Measurements from ENCODE around the gene MTX1. TPM values are rescaled to one million over a fixed set of nuclear protein-coding genes. Genes with fewer than 3 reads are reported as not detected.
"Not testable (repeated sequence)": the region's sequence is repeated elsewhere in the genome, so short reads cannot be mapped to it uniquely, and the experiment has no call there.

MTX1 gene
- total RNA-seq, 1 experiment from 2014 or later, result 69.1 TPM

DNA sequence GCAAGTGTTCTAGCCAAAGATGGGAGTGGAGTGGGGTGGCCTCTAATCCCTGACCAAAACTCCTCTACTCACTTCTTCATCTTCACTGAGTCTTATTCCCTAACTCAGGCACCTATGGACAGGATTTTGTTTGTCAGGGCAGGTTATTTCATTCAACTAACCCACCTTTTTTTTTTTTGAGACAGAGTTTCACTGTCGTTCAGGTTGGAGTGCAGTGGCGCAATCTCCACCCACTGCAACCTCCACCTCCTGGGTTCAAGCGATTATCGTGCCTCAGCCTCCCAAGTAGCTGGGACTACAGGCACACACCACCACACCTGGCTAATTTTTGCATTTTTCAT is 40.4 kb upstream of the MTX1 start:
- intact Hi-C loops (cut with micrococcal nuclease), result loop anchor here (5.0 kb wide), 1 partner anchor 56 kb away; no protein-coding TSS in a partner anchor

DNA sequence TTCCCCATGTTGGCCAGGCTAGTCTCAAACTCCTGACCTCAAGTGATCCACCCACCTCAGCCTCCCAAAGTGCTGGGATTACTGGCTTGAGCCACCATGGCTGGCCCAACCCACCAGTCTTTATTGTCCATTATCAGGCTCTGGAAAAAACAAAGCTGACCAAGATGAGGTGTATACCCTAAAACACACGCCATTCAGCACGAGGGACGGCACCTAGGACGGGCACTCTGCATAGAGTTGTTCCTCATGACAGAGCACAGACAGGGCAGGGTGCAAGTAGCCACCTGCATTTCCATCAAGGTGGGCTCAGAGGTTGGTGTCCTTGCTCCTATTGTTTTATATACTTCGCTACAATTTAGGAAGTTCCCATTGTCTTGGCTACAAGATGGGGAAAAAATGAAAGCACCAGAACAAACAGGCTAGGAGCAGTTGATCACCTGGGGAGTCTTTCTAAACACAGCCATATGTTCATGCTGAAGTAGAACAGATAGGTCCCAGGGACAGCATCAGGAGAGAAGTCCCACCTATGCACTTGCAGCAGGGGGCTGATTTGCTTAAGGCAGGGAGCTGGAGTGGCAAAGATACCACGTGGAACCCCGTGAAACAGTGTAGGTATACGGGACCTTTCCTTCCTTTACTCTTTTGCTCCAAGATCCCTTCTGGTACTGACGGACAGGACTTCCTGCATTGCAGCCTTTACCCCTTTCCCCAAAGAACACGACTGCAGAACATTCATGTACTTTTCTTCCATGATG is 39.9 kb upstream of the MTX1 start:
- Histone ChIP-seq H3K9me2 (ENCODE audit: insufficient read depth) (no peaks in the 10 kb centered on the region), H3K9me3 (ENCODE audit: control insufficient read depth in 1 of 2, insufficient read depth in 1 of 2, low read depth in 1 of 2, low read length in 2 of 2) (no peaks in the 10 kb centered on the region), H3K27me3 (ENCODE audit: insufficient read depth, low read length) (no peaks in the 10 kb centered on the region), H3K27ac (ENCODE audit: low read depth, low read length) (no peak overlapping the region), H2AFZ (ENCODE audit: low read depth, low read length, poor library complexity, severe bottlenecking) (no peak overlapping the region), H3K4me3 (replicated peaks in 1 of 2; ENCODE audit: low read depth in 1 of 2, low read length in 2 of 2) (no peak overlapping the region), H3K4me1 (ENCODE audit: control insufficient read depth in 1 of 2, insufficient read depth in 2 of 2, low read length in 2 of 2) (peaks cover 9 to 23% of the 10 kb centered on the region in 2 experiments; a peak in 2 of 4 replicates), H3K4me2 (ENCODE audit: low read length) (no peak overlapping the region; the same call in 1 of the 2 replicates), H3K9ac (ENCODE audit: low read length) (no peak overlapping the region), H4K20me1 (ENCODE audit: insufficient read depth) (no peaks in the 10 kb centered on the region), H3K79me2 (ENCODE audit: insufficient read depth, low read length) (peaks cover 25% of the 10 kb centered on the region), H3K36me3 (ENCODE audit: control insufficient read depth in 1 of 2, insufficient read depth in 2 of 2, low read length in 2 of 2) (peaks cover 2 to 7% of the 10 kb centered on the region in 2 experiments; a peak in 3 of 4 replicates)
- DNase-seq (ENCODE audit: low read depth, low spot score) (no peak), ATAC-seq (no peak)
- no TSS peak for BruUV-seq (replicated peaks)
- intact Hi-C loops (cut with micrococcal nuclease), result loop anchor here (5.0 kb wide), 1 partner anchor 56 kb away; no protein-coding TSS in a partner anchor
- POLR2A ChIA-PET, result interaction anchor here (0.6 to 1.5 kb wide), 3 partner anchors 17 to 84 kb away, joined by 4 to 7 read pairs (median 7); no protein-coding TSS in a partner anchor
- CTCF ChIA-PET, result interaction anchor here (0.6 to 3.6 kb wide), 17 partner anchors 10 to 124 kb away, joined by 3 to 163 read pairs (median 7); partner anchors contain the start of genes DPM3, EFNA3, EFNA4 and THBS3
- RAD21 ChIA-PET (ENCODE audit: low non-redundant PET in 1 of 2, low total read pairs in 2 of 2, uncharacterized antibody in 2 of 2, unreplicated experiment in 2 of 2), result interaction anchor here (0.7 to 1.7 kb wide), 6 partner anchors 32 to 83 kb away, joined by 3 to 35 read pairs (median 7); no protein-coding TSS in a partner anchor
- TF ChIP-seq SP1 (IDR thresholded peaks at IDR 0.05; ENCODE audit: low read depth) (no peak), FOSL1 (IDR thresholded peaks at IDR 0.05; ENCODE audit: low read depth) (no peak), EZH2 (IDR thresholded peaks at IDR 0.05) (no peak), ELF1 (IDR thresholded peaks at IDR 0.05; ENCODE audit: borderline replicate concordance, low read depth) (no peak), REST (IDR thresholded peaks at IDR 0.05; ENCODE audit: low read depth) (no peak), CEBPB (IDR thresholded peaks at IDR 0.05; ENCODE audit: low read depth) (no peak), YY1 (IDR thresholded peaks at IDR 0.05; ENCODE audit: extremely low read depth, insufficient replicate concordance, low read depth, low read length) (no peak), SIN3A (IDR thresholded peaks at IDR 0.05; ENCODE audit: low read depth) (no peak), EGR1 (IDR thresholded peaks at IDR 0.05; ENCODE audit: low read depth) (no peak), JUND (IDR thresholded peaks at IDR 0.05) (no peak), CBX3 (IDR thresholded peaks at IDR 0.05; ENCODE audit: low read depth) (no peak), ZFX (IDR thresholded peaks at IDR 0.05) (no peak)
- TF ChIP-seq, protein P1, sequence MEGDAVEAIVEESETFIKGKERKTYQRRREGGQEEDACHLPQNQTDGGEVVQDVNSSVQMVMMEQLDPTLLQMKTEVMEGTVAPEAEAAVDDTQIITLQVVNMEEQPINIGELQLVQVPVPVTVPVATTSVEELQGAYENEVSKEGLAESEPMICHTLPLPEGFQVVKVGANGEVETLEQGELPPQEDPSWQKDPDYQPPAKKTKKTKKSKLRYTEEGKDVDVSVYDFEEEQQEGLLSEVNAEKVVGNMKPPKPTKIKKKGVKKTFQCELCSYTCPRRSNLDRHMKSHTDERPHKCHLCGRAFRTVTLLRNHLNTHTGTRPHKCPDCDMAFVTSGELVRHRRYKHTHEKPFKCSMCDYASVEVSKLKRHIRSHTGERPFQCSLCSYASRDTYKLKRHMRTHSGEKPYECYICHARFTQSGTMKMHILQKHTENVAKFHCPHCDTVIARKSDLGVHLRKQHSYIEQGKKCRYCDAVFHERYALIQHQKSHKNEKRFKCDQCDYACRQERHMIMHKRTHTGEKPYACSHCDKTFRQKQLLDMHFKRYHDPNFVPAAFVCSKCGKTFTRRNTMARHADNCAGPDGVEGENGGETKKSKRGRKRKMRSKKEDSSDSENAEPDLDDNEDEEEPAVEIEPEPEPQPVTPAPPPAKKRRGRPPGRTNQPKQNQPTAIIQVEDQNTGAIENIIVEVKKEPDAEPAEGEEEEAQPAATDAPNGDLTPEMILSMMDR (IDR thresholded peaks at IDR 0.05 in 2 of 3, conservative IDR thresholded peaks at IDR 0.05 in 1 of 3; ENCODE audit: borderline replicate concordance in 1 of 3, insufficient read depth in 1 of 3, low read depth in 2 of 3, low read length in 2 of 3), result no peak

More for the DNA sequence above, 40.4 kb upstream of the MTX1 start:
- peaks cover 9 to 19% of the 10 kb centered on the region in 2 experiments; a peak in 2 of 4 replicates for H3K4me1 ChIP-seq (ENCODE audit: control insufficient read depth in 1 of 2, insufficient read depth in 2 of 2, low read length in 2 of 2)
- DNase-seq (ENCODE audit: low read depth, low spot score); ATAC-seq; H2AFZ ChIP-seq (ENCODE audit: low read depth, low read length, poor library complexity, severe bottlenecking); H3K27ac ChIP-seq (ENCODE audit: low read depth, low read length); H4K20me1 ChIP-seq (ENCODE audit: insufficient read depth); H3K27me3 ChIP-seq (ENCODE audit: insufficient read depth, low read length); H3K36me3 ChIP-seq (ENCODE audit: control insufficient read depth in 1 of 2, insufficient read depth in 2 of 2, low read length in 2 of 2); H3K9me2 ChIP-seq (ENCODE audit: insufficient read depth); H3K9me3 ChIP-seq (ENCODE audit: control insufficient read depth in 1 of 2, insufficient read depth in 1 of 2, low read depth in 1 of 2, low read length in 2 of 2); BruUV-seq (replicated peaks): not testable (repeated sequence)
- POLR2A ChIA-PET, result interaction anchor here (1.5 kb wide), 2 partner anchors 77 to 83 kb away, joined by 7 read pairs; no protein-coding TSS in a partner anchor
- peak overlapping the region; percentile 94 for H3K4me2 ChIP-seq (ENCODE audit: low read length)
- peak overlapping the region in 1 of 2 experiments; percentile 59; a peak in 2 of 4 replicates for H3K4me3 ChIP-seq (replicated peaks in 1 of 2; ENCODE audit: low read depth in 1 of 2, low read length in 2 of 2)
- peaks cover 25% of the 10 kb centered on the region for H3K79me2 ChIP-seq (ENCODE audit: insufficient read depth, low read length)
- 0 out of 2 replicates have a peak overlapping the region, but pooled peaks have one; percentile 50 for H3K9ac ChIP-seq (ENCODE audit: low read length)
- CTCF ChIA-PET, result interaction anchor here (0.6 to 3.1 kb wide), 21 partner anchors 9 to 123 kb away, joined by 3 to 163 read pairs (median 4); partner anchors contain the start of genes DPM3, EFNA3, EFNA4 and SLC50A1
- RAD21 ChIA-PET (ENCODE audit: low non-redundant PET in 1 of 2, low total read pairs in 2 of 2, uncharacterized antibody in 2 of 2, unreplicated experiment in 2 of 2), result interaction anchor here (0.7 to 1.7 kb wide), 8 partner anchors 31 to 83 kb away, joined by 3 to 35 read pairs (median 6); partner anchors contain the start of gene SLC50A1 (in 1 of the 2)
